ENCODE measurements around the gene AGAP3.

The AGAP3 gene

GRCh38 chr7:151123822-151124464 lies 37.7 kb downstream of the AGAP3 start:
- no peaks in the 10 kb centered on the region for H3K9me3 ChIP-seq (replicated peaks in 1 of 11)
- no peak overlapping the region for H3K9ac ChIP-seq
- H3K4me2 ChIP-seq: no peak overlapping the region
- no peak for TF ChIP-seq Cebpa-rat (IDR thresholded peaks at IDR 0.05)
- no peak overlapping the region for H3K4me3 ChIP-seq
- H4K20me1 ChIP-seq: peaks cover 34 to 100% (median 80%) of the 10 kb centered on the region in 11 experiments
- H3K36me3 ChIP-seq: peaks cover 28 to 98% (median 80%) of the 10 kb centered on the region in 11 experiments
- H3K4me1 ChIP-seq: peaks cover 0 to 17% (median 3%) of the 10 kb centered on the region in 10 experiments; a peak in 6 of 20 replicates
- no peak overlapping the region for H3K27ac ChIP-seq
- H3K27me3 ChIP-seq: no peaks in the 10 kb centered on the region

GRCh38 chr7:151124481-151124880 lies 38.2 kb downstream of the AGAP3 start:
- Histone ChIP-seq H3K9ac (no peak overlapping the region), H3K27ac (no peak overlapping the region), H3K9me3 (replicated peaks in 1 of 11) (no peaks in the 10 kb centered on the region), H3K4me2 (no peak overlapping the region; a peak in 1 of 22 replicates), H4K20me1 (peaks cover 29 to 100% (median 76%) of the 10 kb centered on the region in 11 experiments), H3K36me3 (peaks cover 24 to 98% (median 77%) of the 10 kb centered on the region in 11 experiments), H3K27me3 (no peaks in the 10 kb centered on the region), H3K4me3 (no peak overlapping the region), H3K4me1 (peaks cover 0 to 17% (median 3%) of the 10 kb centered on the region in 10 experiments; a peak in 6 of 20 replicates)
- no peak for TF ChIP-seq Cebpa-rat (IDR thresholded peaks at IDR 0.05)

GRCh38 chr7:151124899-151125399 lies 38.7 kb downstream of the AGAP3 start:
- H3K4me1 ChIP-seq: peaks cover 0 to 21% (median 5%) of the 10 kb centered on the region in 10 experiments; a peak in 13 of 20 replicates
- no peak for TF ChIP-seq Cebpa-rat (IDR thresholded peaks at IDR 0.05)
- H3K9ac ChIP-seq: no peak overlapping the region
- H3K4me3 ChIP-seq: no peak overlapping the region
- peaks cover 29 to 99% (median 75%) of the 10 kb centered on the region in 11 experiments for H4K20me1 ChIP-seq
- H3K4me2 ChIP-seq: peak overlapping the region in 1 of 11 experiments; percentile 7; a peak in 1 of 22 replicates
- H3K27me3 ChIP-seq: no peaks in the 10 kb centered on the region
- peaks cover 22 to 98% (median 76%) of the 10 kb centered on the region in 11 experiments for H3K36me3 ChIP-seq
- H3K9me3 ChIP-seq (replicated peaks in 1 of 11): no peaks in the 10 kb centered on the region
- no peak overlapping the region for H3K27ac ChIP-seq

- Histone ChIP-seq H3K4me1 (peaks cover 0 to 24% (median 9%) of the 10 kb centered on the region in 10 experiments; a peak in 13 of 20 replicates), H3K27me3 (no peaks in the 10 kb centered on the region), H3K36me3 (peaks cover 23 to 98% (median 76%) of the 10 kb centered on the region in 11 experiments), H3K9ac (no peak overlapping the region), H3K4me3 (no peak overlapping the region), H3K4me2 (no peak overlapping the region), H3K9me3 (replicated peaks in 1 of 11) (no peaks in the 10 kb centered on the region), H4K20me1 (peaks cover 27 to 99% (median 75%) of the 10 kb centered on the region in 11 experiments), H3K27ac (no peak overlapping the region)
- no peak for TF ChIP-seq Cebpa-rat (IDR thresholded peaks at IDR 0.05)
Measured at GRCh38 chr7:151125470-151125845, 39.2 kb downstream of the AGAP3 start.

- Histone ChIP-seq H3K36me3 (peaks cover 28 to 98% (median 76%) of the 10 kb centered on the region in 11 experiments), H3K9me3 (replicated peaks in 1 of 11) (no peaks in the 10 kb centered on the region), H3K27ac (no peak overlapping the region), H3K27me3 (no peaks in the 10 kb centered on the region), H3K4me3 (no peak overlapping the region), H3K4me2 (no peak overlapping the region), H3K4me1 (peaks cover 0 to 26% (median 10%) of the 10 kb centered on the region in 10 experiments; a peak in 13 of 20 replicates), H4K20me1 (peaks cover 22 to 99% (median 74%) of the 10 kb centered on the region in 11 experiments), H3K9ac (no peak overlapping the region)
- TF ChIP-seq Cebpa-rat (IDR thresholded peaks at IDR 0.05): no peak
Measured at GRCh38 chr7:151125846-151126481, 39.7 kb downstream of the AGAP3 start.

- Histone ChIP-seq H3K9me3 (replicated peaks in 1 of 11) (no peaks in the 10 kb centered on the region), H3K36me3 (peaks cover 29 to 98% (median 76%) of the 10 kb centered on the region in 11 experiments), H3K9ac (no peak overlapping the region), H3K4me1 (peaks cover 0 to 30% (median 12%) of the 10 kb centered on the region in 10 experiments; a peak in 12 of 20 replicates), H4K20me1 (peaks cover 20 to 99% (median 72%) of the 10 kb centered on the region in 11 experiments), H3K4me2 (no peak overlapping the region), H3K27me3 (no peaks in the 10 kb centered on the region), H3K4me3 (no peak overlapping the region), H3K27ac (no peak overlapping the region)
- TF ChIP-seq Cebpa-rat (IDR thresholded peaks at IDR 0.05): no peak
Measured at GRCh38 chr7:151126491-151127137, 40.3 kb downstream of the AGAP3 start.

GRCh38 chr7:151128144-151128543 lies 41.9 kb downstream of the AGAP3 start:
- Histone ChIP-seq H3K9ac (no peak overlapping the region), H4K20me1 (peaks cover 20 to 99% (median 68%) of the 10 kb centered on the region in 11 experiments), H3K4me2 (no peak overlapping the region), H3K36me3 (peaks cover 29 to 98% (median 76%) of the 10 kb centered on the region in 11 experiments), H3K4me1 (peaks cover 0 to 33% (median 12%) of the 10 kb centered on the region in 10 experiments; a peak in 12 of 20 replicates), H3K9me3 (replicated peaks in 1 of 11) (no peaks in the 10 kb centered on the region), H3K4me3 (no peak overlapping the region), H3K27ac (no peak overlapping the region), H3K27me3 (no peaks in the 10 kb centered on the region)
- TF ChIP-seq Cebpa-rat (IDR thresholded peaks at IDR 0.05): no peak

GRCh38 chr7:151128716-151129115 lies 42.4 kb downstream of the AGAP3 start:
- no peaks in the 10 kb centered on the region for H3K27me3 ChIP-seq
- H3K4me1 ChIP-seq: peaks cover 0 to 33% (median 12%) of the 10 kb centered on the region in 10 experiments; a peak in 12 of 20 replicates
- H4K20me1 ChIP-seq: peaks cover 20 to 98% (median 63%) of the 10 kb centered on the region in 11 experiments
- no peak for TF ChIP-seq Cebpa-rat (IDR thresholded peaks at IDR 0.05)
- H3K9me3 ChIP-seq (replicated peaks in 1 of 11): no peaks in the 10 kb centered on the region
- peaks cover 29 to 97% (median 73%) of the 10 kb centered on the region in 11 experiments for H3K36me3 ChIP-seq
- no peak overlapping the region for H3K4me3 ChIP-seq
- no peak overlapping the region for H3K4me2 ChIP-seq
- no peak overlapping the region for H3K9ac ChIP-seq
- H3K27ac ChIP-seq: no peak overlapping the region

Data from BLaER1 treated with 17β-estradiol and CSF1 and Interleukin-3, amounts not matched to agents 10 nM and 100 nM (cell line).